Peyer's patch (tissue), 4 donors: Measurements from ENCODE around the gene DIS3L2.

Experiments used
- POLR2A ChIP-seq, 2 donors: fragments of 450-650 bp; IDR thresholded peaks; one replicate each; pipeline ENCODE4 v1.5.1; 2017; ENCODE audit warnings: antibody characterized with exemption in 2 of 2, mild to moderate bottlenecking in 2 of 2, moderate library complexity in 2 of 2
- TF ChIP-seq, protein P1 (sequence below), 6 experiments: fragments of 450-650 bp in 4 of 6; fragments of 200-600 bp in 2 of 6; sonication (generic) in 1 of 6; IDR thresholded peaks; one replicate each; pipeline ENCODE4 v1.5.1; 2017 to 2019; ENCODE audit warnings: antibody characterized with exemption in 6 of 6, mild to moderate bottlenecking in 3 of 6, moderate library complexity in 1 of 6

DNA sequence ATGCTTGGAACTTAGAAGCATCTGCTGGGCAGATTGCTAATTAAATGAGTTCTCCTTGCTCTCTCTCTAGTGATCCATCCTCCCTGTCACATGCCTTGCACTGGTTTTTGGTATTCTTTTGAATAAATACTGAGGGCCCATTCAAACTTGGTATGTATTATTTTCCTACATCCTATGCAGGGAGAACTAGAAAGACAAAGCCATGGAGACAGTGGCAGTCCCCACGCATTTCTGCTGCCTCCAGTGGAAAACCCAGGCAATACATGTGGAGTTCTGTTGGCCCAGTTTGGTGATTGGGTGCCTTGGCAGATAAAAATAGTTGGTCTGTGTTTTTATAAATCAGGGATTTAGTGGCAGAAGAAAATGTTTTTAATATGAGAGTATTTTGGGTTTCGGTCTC lies 68.7 kb downstream of the DIS3L2 start:
- TF ChIP-seq, protein P1, sequence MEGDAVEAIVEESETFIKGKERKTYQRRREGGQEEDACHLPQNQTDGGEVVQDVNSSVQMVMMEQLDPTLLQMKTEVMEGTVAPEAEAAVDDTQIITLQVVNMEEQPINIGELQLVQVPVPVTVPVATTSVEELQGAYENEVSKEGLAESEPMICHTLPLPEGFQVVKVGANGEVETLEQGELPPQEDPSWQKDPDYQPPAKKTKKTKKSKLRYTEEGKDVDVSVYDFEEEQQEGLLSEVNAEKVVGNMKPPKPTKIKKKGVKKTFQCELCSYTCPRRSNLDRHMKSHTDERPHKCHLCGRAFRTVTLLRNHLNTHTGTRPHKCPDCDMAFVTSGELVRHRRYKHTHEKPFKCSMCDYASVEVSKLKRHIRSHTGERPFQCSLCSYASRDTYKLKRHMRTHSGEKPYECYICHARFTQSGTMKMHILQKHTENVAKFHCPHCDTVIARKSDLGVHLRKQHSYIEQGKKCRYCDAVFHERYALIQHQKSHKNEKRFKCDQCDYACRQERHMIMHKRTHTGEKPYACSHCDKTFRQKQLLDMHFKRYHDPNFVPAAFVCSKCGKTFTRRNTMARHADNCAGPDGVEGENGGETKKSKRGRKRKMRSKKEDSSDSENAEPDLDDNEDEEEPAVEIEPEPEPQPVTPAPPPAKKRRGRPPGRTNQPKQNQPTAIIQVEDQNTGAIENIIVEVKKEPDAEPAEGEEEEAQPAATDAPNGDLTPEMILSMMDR (IDR thresholded peaks at IDR 0.05): peak in 2 of 6 experiments; percentile 7 to 29
- no peak for TF ChIP-seq POLR2A (IDR thresholded peaks at IDR 0.05)
